HEK293 (cell line): Measurements from ENCODE around the gene MMD.

Source experiments
- CTCF ChIA-PET: fragments of 350-600 bp; formaldehyde crosslinking; extraction: SDS; loops from one replicate; lab custom pipeline; 2021; ENCODE audit warnings: antibody characterized with exemption; lab: Yijun Ruan, JAX
- POLR2A ChIA-PET: fragments of 300-600 bp; formaldehyde crosslinking; extraction: SDS; loops from one replicate; lab custom pipeline; 2020; ENCODE audit warnings: antibody characterized with exemption, inconsistent platforms; lab: Yijun Ruan, JAX
- H3K27ac ChIP-seq: fragments of 200-500 bp; sonication (Bioruptor generic); 2 replicates; pipeline ENCODE4 v1.5.1; 2014; ENCODE audit warnings: low read depth, low read length, control low read depth, inconsistent platforms; ENCODE audit errors: extremely low read depth
- H3K36me3 ChIP-seq, 2 experiments: fragments of 200-500 bp in 1 of 2; sonication (Bioruptor generic) in 1 of 2; 1 replicate in 1 of 2; 2 replicates in 1 of 2; pipeline ENCODE4 v1.5.1; 2014 to 2017; ENCODE audit warnings: inconsistent platforms in 2 of 2, low read length in 2 of 2; ENCODE audit not compliant: control insufficient read depth in 2 of 2, insufficient read depth in 1 of 2
- H3K4me1 ChIP-seq: fragments of 200-500 bp; sonication (Bioruptor generic); 2 replicates; pipeline ENCODE4 v1.5.1; 2014; ENCODE audit warnings: mild to moderate bottlenecking, low read length, inconsistent platforms; ENCODE audit not compliant: control insufficient read depth, insufficient read depth
- H3K4me3 ChIP-seq: 2 replicates; pipeline ENCODE4 v1.5.1; 2011; ENCODE audit warnings: low read depth, mild to moderate bottlenecking, control low read depth, low read length, moderate library complexity
- H3K9me3 ChIP-seq: fragments of 200-500 bp; sonication (Bioruptor generic); 2 replicates; pipeline ENCODE4 v1.5.1; 2014; ENCODE audit warnings: low read depth, low read length, inconsistent platforms; ENCODE audit not compliant: control insufficient read depth, insufficient read depth
- BCL6B ChIP-seq: fragments of 450-650 bp; formaldehyde crosslinking; IDR thresholded peaks from 2 replicates; pipeline ENCODE4 v1.5.1; 2017; ENCODE audit warnings: missing biosample characterization, missing genetic modification characterization
- KLF17 ChIP-seq: fragments of 450-650 bp; formaldehyde crosslinking; IDR thresholded peaks from 2 replicates; pipeline ENCODE4 v1.5.1; 2016; ENCODE audit warnings: missing biosample characterization, missing genetic modification characterization
- MZF1 ChIP-seq: fragments of 450-650 bp; formaldehyde crosslinking; IDR thresholded peaks from 2 replicates; pipeline ENCODE4 v1.5.1; 2017; ENCODE audit warnings: missing biosample characterization, missing genetic modification characterization, borderline replicate concordance
- REPIN1 ChIP-seq: fragments of 450-650 bp; formaldehyde crosslinking; IDR thresholded peaks from 2 replicates; pipeline ENCODE4 v1.5.1; 2017; ENCODE audit warnings: missing biosample characterization, missing genetic modification characterization, low read depth
- SETDB1 ChIP-seq: IDR thresholded peaks from one replicate; pipeline ENCODE4 v1.6.1; 2017; ENCODE audit warnings: mild to moderate bottlenecking, low read length, moderate library complexity, mixed read lengths; ENCODE audit not compliant: insufficient read length
- ZBTB20 ChIP-seq: fragments of 450-650 bp; formaldehyde crosslinking; IDR thresholded peaks from 2 replicates; pipeline ENCODE4 v1.5.1; 2016; ENCODE audit warnings: missing biosample characterization, missing genetic modification characterization
- ZBTB8A ChIP-seq: fragments of 450-650 bp; formaldehyde crosslinking; IDR thresholded peaks from 2 replicates; pipeline ENCODE4 v1.5.1; 2016; ENCODE audit warnings: missing biosample characterization, missing genetic modification characterization
- ZEB2 ChIP-seq: fragments of 450-650 bp; formaldehyde crosslinking; IDR thresholded peaks from 2 replicates; pipeline ENCODE4 v1.5.1; 2016; ENCODE audit warnings: missing biosample characterization, missing genetic modification characterization
- ZNF133 ChIP-seq: fragments of 450-650 bp; formaldehyde crosslinking; IDR thresholded peaks from 2 replicates; pipeline ENCODE4 v1.5.1; 2016; ENCODE audit warnings: missing biosample characterization, missing genetic modification characterization
- ZNF174 ChIP-seq: fragments of 450-650 bp; formaldehyde crosslinking; IDR thresholded peaks from 2 replicates; pipeline ENCODE4 v1.5.0; 2017; ENCODE audit warnings: missing biosample characterization, mild to moderate bottlenecking, missing genetic modification characterization
- ZNF175 ChIP-seq: fragments of 450-650 bp; formaldehyde crosslinking; IDR thresholded peaks from 2 replicates; pipeline ENCODE4 v1.5.1; 2016; ENCODE audit warnings: missing biosample characterization, missing genetic modification characterization
- ZNF2 ChIP-seq: fragments of 450-650 bp; formaldehyde crosslinking; IDR thresholded peaks from 2 replicates; pipeline ENCODE4 v1.5.1; 2016; ENCODE audit warnings: missing biosample characterization, missing genetic modification characterization
- ZNF221 ChIP-seq: fragments of 450-650 bp; formaldehyde crosslinking; IDR thresholded peaks from 2 replicates; pipeline ENCODE4 v1.5.1; 2017; ENCODE audit warnings: missing biosample characterization, missing genetic modification characterization, borderline replicate concordance
- ZNF239 ChIP-seq: fragments of 450-650 bp; formaldehyde crosslinking; IDR thresholded peaks from 2 replicates; pipeline ENCODE4 v1.5.1; 2016; ENCODE audit warnings: missing biosample characterization, missing genetic modification characterization
- ZNF501 ChIP-seq: fragments of 450-650 bp; formaldehyde crosslinking; IDR thresholded peaks from 2 replicates; pipeline ENCODE4 v1.5.1; 2016; ENCODE audit warnings: missing biosample characterization, missing genetic modification characterization
- ZNF510 ChIP-seq: fragments of 450-650 bp; formaldehyde crosslinking; IDR thresholded peaks from 2 replicates; pipeline ENCODE4 v1.5.1; 2018; ENCODE audit warnings: mild to moderate bottlenecking, missing genetic modification characterization, missing biosample characterization; ENCODE audit not compliant: insufficient replicate concordance
- ZNF571 ChIP-seq: fragments of 450-650 bp; formaldehyde crosslinking; IDR thresholded peaks from 2 replicates; pipeline ENCODE4 v1.5.0; 2017; ENCODE audit warnings: missing biosample characterization, missing genetic modification characterization
- ZNF670 ChIP-seq: fragments of 450-650 bp; formaldehyde crosslinking; IDR thresholded peaks from 2 replicates; pipeline ENCODE4 v1.5.1; 2016; ENCODE audit warnings: missing biosample characterization, missing genetic modification characterization, low read depth
- ZNF707 ChIP-seq: fragments of 450-650 bp; formaldehyde crosslinking; IDR thresholded peaks from 2 replicates; pipeline ENCODE4 v1.5.1; 2016; ENCODE audit warnings: missing biosample characterization, missing genetic modification characterization
- ZNF792 ChIP-seq: fragments of 450-650 bp; formaldehyde crosslinking; IDR thresholded peaks from 2 replicates; pipeline ENCODE4 v1.5.1; 2016; ENCODE audit warnings: missing biosample characterization, missing genetic modification characterization
- ZNF830 ChIP-seq: fragments of 450-650 bp; IDR thresholded peaks from 2 replicates; pipeline ENCODE4 v1.5.0; 2018; ENCODE audit warnings: missing biosample characterization, missing genetic modification characterization, low read depth, mild to moderate bottlenecking, moderate library complexity

The MMD gene

GRCh38 chr17:55444471-55445441, 23.1 kb upstream of the MMD start:
- Histone ChIP-seq H3K4me3 (no peak overlapping the region), H3K36me3 (no peaks in the 10 kb centered on the region), H3K27ac (no peak overlapping the region), H3K9me3 (no peaks in the 10 kb centered on the region), H3K4me1 (peaks cover 18% of the 10 kb centered on the region)
- ChIA-PET CTCF (no interaction called here), POLR2A (no interaction called here)
- TF ChIP-seq KLF17 (tag by site-specific recombination) (no peak), ZNF2 (tag by site-specific recombination) (no peak), ZNF792 (tag by site-specific recombination) (no peak), ZNF830 (tag by site-specific recombination) (no peak), ZBTB20 (tag by site-specific recombination) (no peak), ZNF670 (no peak)

GRCh38 chr17:55443904-55444303, 22.3 kb upstream of the MMD start:
- no peak overlapping the region for H3K4me3 ChIP-seq
- no peaks in the 10 kb centered on the region for H3K36me3 ChIP-seq
- H3K27ac ChIP-seq: no peak overlapping the region
- ChIA-PET POLR2A (no interaction called here), CTCF (no interaction called here)
- peaks cover 17% of the 10 kb centered on the region for H3K4me1 ChIP-seq
- no peaks in the 10 kb centered on the region for H3K9me3 ChIP-seq
- no peak for TF ChIP-seq SETDB1
- TF ChIP-seq ZNF501 (tag by site-specific recombination): no peak
- TF ChIP-seq ZNF175 (tag by site-specific recombination): no peak
- no peak for TF ChIP-seq ZNF221 (tag by site-specific recombination)
- TF ChIP-seq ZNF239 (tag by site-specific recombination): no peak
- TF ChIP-seq BCL6B (tag by site-specific recombination): no peak
- no peak for TF ChIP-seq ZNF571 (tag by site-specific recombination)
- TF ChIP-seq ZNF133: no peak
- no peak for TF ChIP-seq ZNF510
- TF ChIP-seq ZNF174 (tag by site-specific recombination): no peak
- TF ChIP-seq ZBTB8A (tag by site-specific recombination): no peak
- no peak for TF ChIP-seq REPIN1 (tag by site-specific recombination)
- no peak for TF ChIP-seq MZF1 (tag by site-specific recombination)
- TF ChIP-seq ZNF707: no peak
- TF ChIP-seq ZEB2 (tag by site-specific recombination): no peak
